HG03064 (cell line): ENCODE measurements around the gene AMDHD2.

Experiments
- ATAC-seq: cut with Tn5 transposase; IDR thresholded peaks from one replicate; pipeline ENCODE4 v1.9.1; 2021; ENCODE audit warnings: low read depth; ENCODE audit not compliant: unreplicated experiment

Gene AMDHD2

DNA sequence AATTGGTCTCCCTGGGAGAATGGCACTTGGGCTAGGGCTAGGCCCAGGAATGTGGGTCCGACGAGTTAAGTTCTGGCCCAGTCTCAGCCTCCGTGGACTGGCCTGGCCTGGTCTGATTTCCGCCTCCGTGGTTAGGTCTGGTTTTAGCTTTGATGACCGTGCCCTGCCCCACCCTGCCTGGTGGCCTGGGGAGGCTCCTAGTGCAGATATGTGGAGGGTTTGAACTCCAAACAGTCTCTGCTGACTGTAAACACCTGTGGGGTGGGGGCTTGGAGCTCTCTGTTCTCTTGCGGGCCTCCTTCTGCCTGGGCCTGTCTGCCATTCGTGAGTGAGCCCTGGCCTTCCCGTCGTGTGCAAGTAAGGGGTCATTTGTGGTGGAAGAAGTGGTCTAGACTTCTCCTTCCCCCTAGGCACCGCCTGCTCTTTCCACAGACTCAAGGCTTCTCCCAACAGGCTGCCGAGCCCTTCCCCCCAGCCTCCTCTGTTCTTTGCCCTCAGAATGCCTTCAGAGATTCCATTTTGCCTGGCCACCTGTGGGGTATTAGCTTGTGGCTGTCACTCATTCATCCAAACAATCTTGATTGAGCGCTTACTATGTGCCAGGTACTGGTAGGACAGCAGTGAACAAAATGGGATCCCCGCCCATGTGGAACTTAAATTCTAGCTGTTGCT, 4.9 kb upstream of the AMDHD2 start:
- ATAC-seq, result no peak

DNA sequence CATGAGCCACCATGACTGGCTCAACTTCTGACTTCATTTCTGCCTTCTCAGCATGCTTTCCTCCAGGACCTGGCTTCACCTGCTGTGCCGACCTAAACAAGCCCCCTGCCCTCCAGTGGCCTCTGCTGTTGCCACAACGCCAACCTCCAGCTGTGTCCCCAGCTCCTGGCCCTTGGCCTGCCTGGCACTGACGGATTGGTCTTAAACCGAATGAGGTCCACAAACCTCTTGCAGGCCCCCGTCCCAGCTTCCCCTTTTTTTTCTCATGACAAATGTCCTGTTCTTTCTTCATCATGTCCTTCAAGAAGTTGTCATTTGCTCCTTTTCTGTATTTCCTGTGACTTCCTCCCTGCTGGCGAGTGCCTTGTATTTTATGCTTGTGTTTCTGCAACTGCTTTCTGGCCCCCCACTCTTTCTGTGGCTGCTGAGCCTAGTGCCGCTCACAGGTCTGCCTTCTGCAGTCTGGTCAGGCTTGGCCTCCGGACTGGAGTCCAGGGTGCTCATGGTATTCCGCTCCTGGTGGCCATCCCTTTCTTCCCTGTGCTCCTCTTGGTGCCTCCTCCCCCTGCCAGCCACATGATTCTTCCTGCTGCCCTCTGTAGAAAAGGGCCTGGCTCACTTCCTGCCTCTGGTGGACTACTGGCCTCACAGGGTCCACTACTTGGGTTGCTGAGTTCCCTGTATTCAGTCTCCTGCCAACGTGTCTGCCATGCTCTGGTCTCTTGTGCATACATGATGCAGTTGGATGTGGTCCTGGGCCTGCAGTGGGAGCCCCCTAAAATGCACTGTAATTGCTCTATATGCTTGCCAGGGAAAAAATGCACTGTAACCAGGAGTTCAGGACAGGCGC, 3.6 kb upstream of the AMDHD2 start:
- no peak for ATAC-seq

DNA sequence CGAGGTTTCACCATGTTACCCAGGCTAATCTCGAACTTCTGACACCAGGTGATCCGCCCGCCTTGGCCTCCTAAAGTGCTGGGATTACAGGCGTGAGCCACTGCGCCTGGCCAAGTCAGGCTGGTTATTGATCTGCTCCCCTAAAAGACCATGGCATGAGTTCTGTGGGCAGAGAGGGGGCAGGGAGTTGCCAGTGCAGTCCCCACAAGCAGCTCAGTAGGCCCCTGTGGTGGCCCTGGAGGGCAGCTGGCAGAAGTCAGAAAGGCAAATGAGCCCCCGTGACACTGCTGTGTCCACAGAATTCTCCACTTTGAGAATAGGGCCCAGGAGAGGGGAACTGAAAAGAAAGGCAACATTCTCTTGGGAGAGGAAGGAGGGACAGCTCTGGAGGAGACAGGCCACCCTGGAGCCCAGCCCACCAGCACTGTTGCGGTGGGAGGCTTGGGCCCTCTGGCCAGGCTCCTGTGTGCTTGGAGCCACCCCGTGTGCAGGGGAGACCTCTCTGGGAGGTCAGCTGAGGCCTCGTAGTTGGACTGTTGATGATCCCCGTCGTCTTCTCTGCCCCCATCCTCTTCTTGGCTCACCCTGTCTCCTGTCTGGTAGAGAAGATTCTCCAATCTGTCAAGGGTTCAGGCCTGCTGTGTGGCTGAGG, 2.1 kb upstream of the AMDHD2 start:
- ATAC-seq, result no peak

DNA sequence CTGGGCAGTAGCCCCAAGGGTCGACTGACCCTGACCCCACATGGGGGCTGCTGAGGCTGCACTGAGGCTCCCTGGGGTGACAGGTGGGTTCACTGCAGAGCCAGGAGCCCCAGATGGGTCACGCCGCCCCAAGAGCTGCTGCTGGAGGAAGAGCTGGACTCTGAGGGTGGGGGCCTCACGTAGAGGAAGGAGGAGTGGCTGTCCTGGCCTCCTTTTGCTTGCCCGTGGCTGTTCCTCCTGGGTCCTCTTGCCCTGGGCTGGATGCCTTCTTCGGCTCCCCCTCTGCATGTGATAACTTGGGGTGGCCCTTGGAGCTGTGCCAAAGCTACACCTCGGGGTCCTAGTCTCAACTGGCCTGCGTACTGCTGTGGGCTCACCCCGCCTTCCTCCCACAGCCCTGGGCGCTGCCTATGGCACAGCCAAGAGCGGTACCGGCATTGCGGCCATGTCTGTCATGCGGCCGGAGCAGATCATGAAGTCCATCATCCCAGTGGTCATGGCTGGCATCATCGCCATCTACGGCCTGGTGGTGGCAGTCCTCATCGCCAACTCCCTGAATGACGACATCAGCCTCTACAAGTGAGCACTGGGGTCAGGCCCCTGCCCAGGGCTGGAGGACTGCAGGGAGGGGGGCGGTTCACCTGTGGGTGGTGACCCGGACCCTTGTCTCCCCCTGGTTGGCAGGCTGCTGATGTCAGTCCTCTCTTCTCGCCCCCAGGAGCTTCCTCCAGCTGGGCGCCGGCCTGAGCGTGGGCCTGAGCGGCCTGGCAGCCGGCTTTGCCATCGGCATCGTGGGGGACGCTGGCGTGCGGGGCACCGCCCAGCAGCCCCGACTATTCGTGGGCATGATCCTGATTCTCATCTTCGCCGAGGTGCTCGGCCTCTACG, 1.1 kb upstream of the AMDHD2 start:
- no peak for ATAC-seq

DNA sequence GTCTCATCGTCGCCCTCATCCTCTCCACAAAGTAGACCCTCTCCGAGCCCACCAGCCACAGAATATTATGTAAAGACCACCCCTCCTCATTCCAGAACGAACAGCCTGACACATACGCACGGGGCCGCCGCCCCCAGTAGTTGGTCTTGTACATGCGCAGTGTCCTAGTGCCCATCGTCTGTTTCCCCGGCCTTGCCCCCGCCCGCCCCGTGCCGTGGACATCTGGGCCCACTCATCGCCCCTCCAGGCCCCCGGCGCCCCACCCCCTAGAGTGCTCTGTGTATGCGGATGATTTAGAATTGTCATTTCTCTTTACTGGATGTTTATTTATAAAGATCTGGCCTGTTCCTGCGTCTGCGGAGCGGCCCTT, 475 bp upstream of the AMDHD2 start:
- ATAC-seq, result no peak

DNA sequence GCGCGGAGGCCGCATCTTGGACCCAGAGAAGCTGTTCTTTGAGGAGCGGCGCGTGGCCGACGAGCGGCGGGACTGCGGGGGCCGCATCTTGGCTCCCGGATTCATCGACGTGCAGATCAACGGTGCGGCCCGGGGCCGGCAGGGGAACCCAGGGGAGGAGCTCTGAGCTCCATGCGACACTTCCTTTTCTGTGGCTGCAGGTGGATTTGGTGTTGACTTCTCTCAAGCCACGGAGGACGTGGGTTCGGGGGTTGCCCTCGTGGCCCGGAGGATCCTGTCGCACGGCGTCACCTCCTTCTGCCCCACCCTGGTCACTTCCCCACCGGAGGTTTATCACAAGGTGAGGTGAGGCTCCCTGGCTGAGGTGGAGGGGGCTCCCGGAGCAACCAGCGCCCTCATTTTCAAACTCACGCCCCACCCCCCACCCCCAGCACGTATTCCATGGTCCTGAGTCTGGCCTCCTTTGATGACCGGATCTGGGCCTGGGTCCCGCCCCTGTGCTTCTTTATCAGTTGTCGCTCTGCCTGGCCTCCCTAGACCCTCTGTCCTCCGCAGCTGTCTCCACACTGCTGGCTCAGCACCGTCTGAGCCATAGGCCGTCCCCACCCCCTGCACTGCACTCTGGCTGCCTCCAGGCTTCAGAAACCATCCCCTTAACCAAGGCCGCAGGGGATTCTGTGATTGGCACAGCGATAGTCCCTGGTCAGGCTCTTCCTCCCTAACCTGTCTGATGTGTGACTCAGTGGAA, 787 bp downstream of the AMDHD2 start:
- ATAC-seq, result no peak

DNA sequence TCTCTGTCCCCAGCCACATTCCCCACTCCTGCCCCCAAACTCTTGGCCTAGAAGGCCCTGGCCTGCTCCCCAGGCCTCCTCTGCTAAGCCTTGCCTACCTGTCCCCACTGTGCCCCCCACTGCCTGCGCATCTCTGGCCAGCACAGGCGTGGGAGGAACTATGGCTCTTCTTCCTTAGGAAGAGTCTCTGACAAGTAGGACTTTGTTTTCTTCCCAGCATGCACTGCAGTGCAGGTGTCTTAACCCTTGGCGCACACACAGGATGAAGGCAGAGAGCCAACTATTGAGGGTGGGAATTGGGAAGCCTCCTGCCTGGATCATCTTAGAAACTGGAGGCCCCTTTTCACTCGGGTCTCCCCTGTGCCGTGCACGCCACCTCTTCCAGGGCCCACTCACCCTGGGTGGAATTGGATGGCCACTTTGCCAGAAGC, 3.6 kb downstream of the AMDHD2 start:
- no peak for ATAC-seq

DNA sequence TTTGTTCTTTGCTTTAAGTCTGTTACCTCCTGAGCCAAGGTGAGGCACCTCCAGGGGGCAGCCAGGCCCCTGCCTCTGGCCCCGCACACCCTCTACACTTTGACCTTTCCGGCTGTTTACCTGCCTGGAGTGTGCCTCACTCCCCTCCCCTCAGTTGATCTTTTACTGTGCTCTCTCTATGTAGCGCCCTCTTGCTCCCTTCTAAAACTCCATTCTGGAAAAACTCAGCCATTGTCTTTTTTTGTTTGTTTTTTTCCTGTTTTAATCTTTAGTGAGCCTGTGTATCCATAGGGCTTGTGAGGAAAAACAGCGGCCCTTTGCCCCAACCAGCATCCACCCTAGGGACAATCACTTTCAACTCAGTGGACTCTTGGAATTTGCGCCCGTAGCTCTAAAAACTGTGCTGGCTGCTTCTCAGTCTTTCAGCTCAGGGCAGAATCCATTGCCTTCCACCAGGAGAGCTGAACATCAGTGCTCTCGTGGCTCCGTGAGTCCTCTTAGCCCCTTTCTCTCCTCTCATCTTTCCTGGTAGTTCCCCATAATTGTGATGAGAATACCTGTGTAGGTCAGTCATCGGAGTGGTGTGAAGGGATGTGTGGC, 4.3 kb downstream of the AMDHD2 start:
- ATAC-seq, result no peak

DNA sequence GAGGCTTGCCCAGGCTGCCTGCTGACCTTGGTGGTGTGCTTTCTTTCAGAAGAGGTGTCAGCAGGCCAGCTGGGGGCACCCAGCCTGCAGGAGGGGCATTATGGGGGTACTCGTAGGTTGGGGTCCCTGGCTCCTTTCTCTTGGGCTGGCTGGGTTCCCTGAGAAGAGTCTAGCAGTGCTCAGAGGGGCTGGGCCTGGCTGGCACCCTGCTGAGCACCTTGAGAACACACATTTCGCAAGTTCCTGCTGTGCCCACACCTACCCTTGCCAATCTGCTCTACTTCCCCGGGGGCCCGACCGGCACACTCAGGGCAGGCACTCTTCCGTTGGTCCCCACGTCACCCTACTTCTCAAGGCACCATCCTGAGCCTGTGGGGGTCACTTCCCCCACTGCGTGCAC, 6.0 kb downstream of the AMDHD2 start:
- no peak for ATAC-seq

DNA sequence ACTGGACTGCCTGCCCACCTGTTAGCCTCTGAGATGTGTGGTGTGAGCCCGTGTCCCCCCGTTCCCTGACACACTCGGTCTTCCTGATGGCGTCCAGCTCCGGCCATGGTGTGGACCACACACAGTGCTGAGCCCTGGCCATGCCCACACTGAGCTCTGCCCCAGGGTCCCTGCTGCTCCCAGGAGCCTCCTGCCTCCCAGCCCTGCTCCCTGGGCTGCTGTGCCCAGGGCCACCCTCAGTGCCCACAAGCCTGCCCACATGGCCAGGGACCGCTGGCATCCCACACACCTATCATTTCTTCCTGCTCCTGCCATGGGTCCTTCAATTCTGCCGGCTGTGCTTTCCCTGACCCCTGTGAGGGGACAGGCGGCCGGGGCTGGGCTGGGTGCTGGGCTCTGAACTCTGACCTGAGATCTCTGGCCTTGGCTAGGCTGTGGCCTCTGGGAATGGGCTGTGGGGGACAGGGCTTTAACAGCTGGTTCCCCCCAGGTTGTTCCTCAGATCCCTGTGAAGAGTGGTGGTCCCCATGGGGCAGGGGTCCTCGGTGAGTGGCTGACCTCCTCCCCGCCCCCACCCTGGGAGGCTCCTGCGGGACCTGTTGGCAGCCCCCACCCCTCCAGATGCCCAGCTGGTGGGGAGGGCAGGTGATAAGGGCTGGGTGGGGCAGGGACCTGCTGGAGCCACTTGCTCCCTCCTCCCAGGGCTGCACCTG, 7.1 kb downstream of the AMDHD2 start:
- ATAC-seq, result no peak

DNA sequence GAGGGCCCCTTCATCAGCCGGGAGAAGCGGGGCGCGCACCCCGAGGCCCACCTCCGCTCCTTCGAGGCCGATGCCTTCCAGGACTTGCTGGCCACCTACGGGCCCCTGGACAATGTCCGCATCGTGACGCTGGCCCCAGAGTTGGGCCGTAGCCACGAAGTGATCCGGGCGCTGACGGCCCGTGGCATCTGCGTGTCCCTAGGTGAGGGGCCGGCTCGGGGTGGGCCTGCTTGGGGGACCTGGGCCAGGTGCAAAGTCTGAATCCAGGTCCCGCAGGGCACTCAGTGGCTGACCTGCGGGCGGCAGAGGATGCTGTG, 7.6 kb downstream of the AMDHD2 start:
- no peak for ATAC-seq

DNA sequence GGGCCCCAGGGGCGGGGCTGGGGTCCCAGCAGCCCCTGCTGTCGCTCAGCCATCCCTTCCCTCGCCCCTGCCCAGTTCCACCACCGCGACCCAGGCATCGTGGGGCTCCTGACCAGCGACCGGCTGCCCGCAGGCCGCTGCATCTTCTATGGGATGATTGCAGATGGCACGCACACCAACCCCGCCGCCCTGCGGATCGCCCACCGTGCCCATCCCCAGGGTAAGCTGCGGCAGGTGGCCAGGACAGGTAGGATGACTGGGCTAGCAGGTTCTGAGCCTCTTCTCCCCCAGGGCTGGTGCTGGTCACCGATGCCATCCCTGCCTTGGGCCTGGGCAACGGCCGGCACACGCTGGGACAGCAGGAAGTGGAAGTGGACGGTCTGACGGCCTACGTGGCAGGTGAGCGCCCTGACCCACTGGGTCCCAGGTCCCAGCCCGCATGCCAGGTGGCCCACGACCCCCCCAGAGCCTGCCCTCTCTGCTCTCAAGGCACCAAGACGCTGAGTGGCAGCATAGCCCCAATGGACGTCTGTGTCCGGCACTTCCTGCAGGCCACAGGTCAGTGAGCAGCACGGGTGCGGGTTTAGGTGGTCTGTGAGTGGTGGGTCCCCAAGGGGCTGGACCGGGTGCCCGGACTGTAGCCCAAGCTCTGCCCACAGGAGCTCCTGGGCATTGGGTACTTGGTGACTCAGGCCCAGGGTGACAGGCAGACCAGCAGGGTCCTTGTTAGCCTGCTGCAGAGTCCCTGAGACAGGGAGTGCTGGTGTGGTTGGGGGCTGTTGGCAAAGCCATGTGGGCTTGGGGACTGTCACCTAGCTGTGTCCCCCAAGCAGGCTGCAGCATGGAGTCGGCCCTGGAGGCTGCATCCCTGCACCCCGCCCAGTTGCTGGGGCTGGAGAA, 8.2 kb downstream of the AMDHD2 start:
- ATAC-seq, result no peak

DNA sequence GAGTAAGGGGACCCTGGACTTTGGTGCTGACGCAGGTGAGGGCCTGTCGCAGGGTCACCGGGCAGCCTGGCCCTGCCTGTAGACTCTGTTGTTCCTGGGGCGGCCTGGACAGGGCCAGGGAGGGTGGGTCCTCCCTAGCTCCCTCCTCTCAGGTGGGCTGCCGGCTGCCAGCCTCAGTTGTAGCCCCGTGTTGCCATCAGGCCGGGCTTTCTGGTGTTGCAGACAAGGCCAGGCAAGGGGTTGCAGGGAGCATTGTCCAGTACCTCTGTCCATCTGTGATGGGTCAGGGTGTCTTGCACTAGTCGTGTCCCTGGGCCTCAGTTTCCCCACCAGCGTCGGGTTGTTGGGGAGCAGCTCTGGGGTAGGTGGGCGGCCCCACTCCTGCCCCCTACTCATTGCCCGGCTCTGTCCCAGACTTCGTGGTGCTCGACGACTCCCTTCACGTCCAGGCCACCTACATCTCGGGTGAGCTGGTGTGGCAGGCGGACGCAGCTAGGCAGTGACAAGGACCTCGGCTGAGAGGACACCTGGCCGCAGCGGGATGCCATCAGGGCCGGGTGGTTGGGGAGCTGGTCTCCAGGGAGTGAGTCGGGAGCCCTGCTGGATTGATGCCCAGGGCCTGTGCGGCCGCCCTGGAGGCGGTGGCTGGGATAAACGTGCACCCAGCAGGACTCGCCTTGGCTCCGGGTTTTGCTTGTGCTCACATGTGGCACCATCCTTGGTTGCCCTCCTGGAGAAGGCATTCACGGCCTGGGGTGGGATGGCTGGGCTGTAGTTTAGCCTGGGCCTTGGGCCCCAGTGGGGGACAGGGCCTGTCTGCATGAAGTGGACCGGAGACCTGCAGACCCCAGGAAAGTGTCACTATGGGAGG, 9.1 kb downstream of the AMDHD2 start:
- ATAC-seq, result no peak

DNA sequence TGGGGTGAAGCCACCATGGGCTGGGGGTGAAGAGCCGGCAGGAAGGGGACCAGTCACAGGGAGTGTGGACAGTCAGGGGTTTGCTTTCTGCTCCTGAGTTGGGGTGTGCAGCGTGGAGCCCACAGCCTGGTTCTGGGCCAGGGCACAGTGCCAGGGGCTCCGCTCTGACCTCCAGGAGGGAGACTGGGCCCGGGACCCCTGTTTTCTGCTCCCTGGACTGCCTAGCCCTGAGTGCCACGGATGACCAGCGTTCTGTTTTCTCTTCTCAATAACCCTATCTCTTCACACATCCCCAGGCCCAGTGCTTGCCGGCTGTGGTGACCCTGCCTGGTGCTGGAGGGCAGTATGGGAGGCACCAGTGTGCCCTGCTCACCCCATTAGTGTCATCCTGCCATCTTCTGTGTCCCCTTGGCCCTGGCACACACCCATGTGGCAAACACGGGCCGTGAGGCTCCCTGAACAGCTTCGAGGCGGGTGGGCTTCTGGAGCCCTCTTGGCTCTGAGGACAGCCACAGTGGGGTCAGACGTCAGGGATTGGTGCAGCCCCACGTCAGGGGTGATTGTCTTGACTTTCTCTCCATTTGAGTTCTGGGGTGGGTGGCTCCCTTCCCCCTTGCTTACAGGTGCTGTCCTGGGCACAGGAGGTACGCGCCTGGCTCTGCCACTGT, 9.9 kb downstream of the AMDHD2 start:
- ATAC-seq, result no peak

DNA sequence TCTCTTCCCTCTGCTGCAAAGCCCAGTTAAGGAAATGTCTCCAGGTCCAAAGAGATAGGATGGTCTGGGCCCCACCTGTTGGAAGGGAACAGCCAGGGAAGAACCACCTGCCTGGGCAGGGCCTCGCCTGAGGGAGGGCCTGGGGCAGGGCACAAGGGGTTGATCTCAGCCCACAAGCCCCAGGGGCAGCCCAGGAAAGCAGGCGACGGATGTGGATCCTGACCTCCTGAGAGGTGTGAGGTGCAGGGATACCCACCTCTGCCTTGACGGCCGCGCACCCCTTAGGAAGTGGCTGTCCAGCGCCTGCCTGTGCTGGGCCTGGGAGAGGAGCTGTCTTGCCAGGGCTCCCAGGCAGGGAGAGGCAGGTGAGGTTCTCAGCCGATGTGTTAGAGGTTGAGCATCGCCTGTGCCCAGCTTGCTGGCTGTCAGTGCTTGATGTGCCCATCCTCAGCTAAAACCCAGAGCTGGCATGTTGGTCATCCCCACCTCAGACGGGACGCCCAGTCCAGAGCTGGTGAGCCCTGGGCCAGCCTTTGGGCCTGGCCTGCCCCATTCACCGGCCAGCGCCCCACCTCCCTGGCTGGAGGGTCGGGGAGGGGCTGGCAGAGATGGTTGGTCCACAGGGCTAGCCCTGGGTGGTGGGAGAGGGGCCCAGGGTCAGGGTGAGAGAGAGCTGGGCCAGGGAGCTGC, 10.6 kb downstream of the AMDHD2 start:
- no peak for ATAC-seq

DNA sequence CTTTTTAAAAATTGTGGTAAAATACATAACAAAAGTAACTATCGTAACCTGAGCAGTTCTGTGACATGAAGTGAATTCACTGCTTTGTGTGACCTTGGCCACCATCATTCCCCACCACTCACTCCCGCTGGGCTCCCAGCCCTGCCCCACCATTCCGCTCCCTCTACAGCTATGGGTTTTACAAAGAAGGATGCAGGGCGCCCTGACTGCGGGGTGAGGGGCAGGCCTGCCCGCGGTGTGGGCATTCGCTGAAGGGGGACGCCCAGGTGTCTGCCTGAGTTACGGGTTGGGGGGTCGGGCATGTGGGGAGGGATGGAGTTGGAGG, 11.2 kb downstream of the AMDHD2 start, which contains the start of gene CEMP1:
Gene CEMP1, minus strand, starts transcription at position 38 of the 325 bp plus-strand sequence. CDS start 335 bp downstream, outside the sequence.
- ATAC-seq, result no peak
